GM19043 (cell line): ENCODE measurements around the gene PDE4D.
"Not testable (repeated sequence)": the region's sequence is repeated elsewhere in the genome, so short reads cannot be mapped to it uniquely, and the experiment has no call there.

Experiments
- ATAC-seq: cut with Tn5 transposase; IDR thresholded peaks from one replicate; pipeline ENCODE4 v1.9.1; 2021; ENCODE audit warnings: low read depth; ENCODE audit not compliant: unreplicated experiment

Gene PDE4D

GRCh38 chr5:59800347-59800893 is 93.1 kb downstream of the PDE4D start:
- no peak for ATAC-seq

GRCh38 chr5:59799668-59800346 is 93.7 kb downstream of the PDE4D start:
- peak; percentile 38 for ATAC-seq

- peak; percentile 80 for ATAC-seq
Observed at GRCh38 chr5:59798862-59799667, 94.5 kb downstream of the PDE4D start.

- ATAC-seq: no peak
Observed at GRCh38 chr5:59795141-59795540, 98.4 kb downstream of the PDE4D start.

- no peak for ATAC-seq
Observed at GRCh38 chr5:59792983-59793585, 100.4 kb downstream of the PDE4D start.

GRCh38 chr5:59791617-59792016 is 101.9 kb downstream of the PDE4D start:
- ATAC-seq: no peak

GRCh38 chr5:59790776-59791475 is 102.6 kb downstream of the PDE4D start:
- ATAC-seq: peak; percentile 20

- ATAC-seq: peak; percentile 73
Observed at GRCh38 chr5:59790376-59790775, 103.2 kb downstream of the PDE4D start.

- no peak for ATAC-seq
Observed at GRCh38 chr5:59789894-59790293, 103.6 kb downstream of the PDE4D start.

GRCh38 chr5:59789197-59789596 is 104.3 kb downstream of the PDE4D start:
- no peak for ATAC-seq

GRCh38 chr5:59786334-59786805 is 107.2 kb downstream of the PDE4D start:
- ATAC-seq: no peak

- no peak for ATAC-seq
Observed at GRCh38 chr5:59785676-59786333, 107.7 kb downstream of the PDE4D start.

GRCh38 chr5:59784708-59785107 is 108.8 kb downstream of the PDE4D start:
- not testable (repeated sequence) for ATAC-seq

GRCh38 chr5:59783264-59783663 is 110.3 kb downstream of the PDE4D start:
- ATAC-seq: no peak

- ATAC-seq: no peak
Observed at GRCh38 chr5:59782856-59783255, 110.7 kb downstream of the PDE4D start.

GRCh38 chr5:59779453-59779852 is 114.1 kb downstream of the PDE4D start:
- no peak for ATAC-seq

- no peak for ATAC-seq
Observed at GRCh38 chr5:59777028-59777427, 116.5 kb downstream of the PDE4D start.

GRCh38 chr5:59773294-59773693 is 120.2 kb downstream of the PDE4D start:
- ATAC-seq: no peak

- no peak for ATAC-seq
Observed at GRCh38 chr5:59772757-59773156, 120.8 kb downstream of the PDE4D start.

GRCh38 chr5:59772206-59772605 is 121.3 kb downstream of the PDE4D start:
- no peak for ATAC-seq
